Uterus (tissue), 2 donors: ENCODE results near the gene GADD45B.

Source experiments
- CTCF ChIP-seq, 4 experiments: fragments of 200-600 bp in 2 of 4; fragments of 450-650 bp in 2 of 4; sonication (generic) in 2 of 4; IDR thresholded peaks; one replicate each; pipeline ENCODE4 v1.5.1; 2016 to 2019; ENCODE audit warnings: antibody characterized with exemption in 4 of 4, mild to moderate bottlenecking in 2 of 4, moderate library complexity in 1 of 4
- POLR2A ChIP-seq, 2 donors: fragments of 450-650 bp; IDR thresholded peaks; one replicate each; pipeline ENCODE4 v1.6.1; 2016; ENCODE audit warnings: antibody characterized with exemption in 2 of 2, mild to moderate bottlenecking in 1 of 2, moderate library complexity in 1 of 2

GRCh38 chr19:2458054-2458453, 17.9 kb upstream of the GADD45B start:
- no peak for TF ChIP-seq CTCF (IDR thresholded peaks at IDR 0.05)
- TF ChIP-seq POLR2A (IDR thresholded peaks at IDR 0.05): no peak
